ENCODE measurements around the gene IL5RA. TPM values are rescaled to one million over a fixed set of nuclear protein-coding genes. Genes with fewer than 3 reads are reported as not detected.

IL5RA gene
- total RNA-seq, 5 donors from 2014 or later (not counting 1 experiment from before 2014, with no cell fraction given) = 0.43 to 5.0 (median 0.73) TPM

DNA sequence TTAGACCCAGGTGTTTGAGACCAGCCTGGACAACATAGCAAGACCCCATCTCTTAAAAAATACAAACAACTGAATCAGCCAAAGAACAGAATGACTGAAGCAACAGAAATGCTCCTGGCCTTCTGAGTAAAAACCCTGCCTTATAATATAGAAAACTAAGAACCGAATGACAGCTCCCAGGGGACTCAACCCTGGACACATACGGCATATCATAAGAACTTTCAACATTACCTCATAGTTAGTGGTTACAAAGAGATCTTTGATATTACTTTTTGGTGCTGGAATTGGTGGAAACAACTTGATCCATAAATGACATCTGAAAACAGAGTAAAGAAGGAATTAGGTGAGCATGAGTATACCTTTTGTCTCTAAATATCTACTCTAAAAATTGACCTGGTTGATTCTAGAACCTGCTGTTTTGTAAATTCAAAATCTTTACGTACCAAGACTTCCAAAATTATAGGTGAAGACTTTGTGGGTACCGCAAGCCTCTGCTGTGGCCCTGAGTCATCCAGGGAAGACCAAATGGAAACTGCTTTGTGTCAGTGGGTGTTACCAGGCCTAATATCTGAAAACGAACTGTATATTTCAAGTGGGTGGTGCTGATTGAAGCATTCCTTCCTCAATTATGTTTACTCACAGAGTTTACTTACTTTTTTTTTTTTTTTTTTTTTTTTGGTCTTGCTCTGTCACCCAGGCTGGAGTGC, 35.5 kb downstream of the IL5RA start:
- Mint-ChIP-seq H3K27ac (no peak overlapping the region), H3K4me1 (no peaks in the 10 kb centered on the region), H3K4me3 (no peak overlapping the region), H3K36me3 (no peaks in the 10 kb centered on the region), H3K9me3 (no peaks in the 10 kb centered on the region), H3K27me3 (peaks cover 0 to 2% of the 10 kb centered on the region in 2 donors)
- no peaks in the 10 kb centered on the region for H3K9me3 ChIP-seq
- POLR2A ChIA-PET = no interaction called here
- no peak overlapping the region for H3K4me3 ChIP-seq (ENCODE audit: control insufficient read depth in 1 of 2, extremely low read depth in 1 of 2, low read length in 1 of 2)
- no peak for ATAC-seq (replicated peaks in 1 of 4)
- no CpG with 5 or more reads among the region's 5 CpGs for WGBS (ENCODE audit: insufficient coverage)
- no peaks in the 10 kb centered on the region for H3K36me3 ChIP-seq (ENCODE audit: control insufficient read depth in 2 of 2, extremely low read depth in 1 of 2, insufficient read depth in 1 of 2, low read length in 1 of 2)
- no peaks in the 10 kb centered on the region for H3K4me1 ChIP-seq (ENCODE audit: control insufficient read depth in 1 of 2, extremely low read depth in 1 of 2, insufficient read depth in 2 of 2, low read length in 2 of 2)
- DNase-seq = no peak
- no peak overlapping the region for H3K27ac ChIP-seq (ENCODE audit: low read length)
- H3K27me3 ChIP-seq (replicated peaks in 1 of 2; ENCODE audit: control insufficient read depth in 2 of 2, extremely low read depth in 1 of 2, insufficient read depth in 2 of 2, low read length in 1 of 2) = peaks cover 0 to 2% of the 10 kb centered on the region in 2 experiments
- CTCF ChIA-PET = no interaction called here

DNA sequence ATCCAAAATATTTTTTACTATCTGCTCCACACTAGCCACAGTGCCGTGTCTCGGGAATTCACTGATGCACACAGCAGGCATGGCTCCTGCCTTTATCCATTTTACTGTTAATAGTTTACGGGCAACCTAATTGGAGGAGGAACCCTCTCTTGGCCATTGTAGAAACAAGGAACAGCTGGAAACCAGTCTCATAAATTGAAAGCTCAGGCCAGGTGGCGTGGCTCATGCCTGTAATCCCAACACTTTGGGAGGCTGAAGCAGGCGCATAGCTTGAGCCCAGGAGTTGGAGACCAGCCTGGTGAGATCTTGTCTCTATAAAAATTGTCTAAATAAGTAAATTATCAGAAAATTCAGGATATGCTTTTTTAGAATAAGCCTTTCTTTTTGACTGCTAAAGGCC, 39.0 kb downstream of the IL5RA start:
- no peaks in the 10 kb centered on the region for H3K4me1 Mint-ChIP-seq
- ATAC-seq (replicated peaks in 1 of 4) (no peak), DNase-seq (no peak)
- no peaks in the 10 kb centered on the region for H3K36me3 Mint-ChIP-seq
- H3K27ac ChIP-seq (ENCODE audit: low read length) = no peak overlapping the region
- H3K27me3 Mint-ChIP-seq = no peaks in the 10 kb centered on the region
- peaks cover 0 to 4% of the 10 kb centered on the region in 2 experiments for H3K27me3 ChIP-seq (replicated peaks in 1 of 2; ENCODE audit: control insufficient read depth in 2 of 2, extremely low read depth in 1 of 2, insufficient read depth in 2 of 2, low read length in 1 of 2)
- no peak overlapping the region for H3K4me3 ChIP-seq (ENCODE audit: control insufficient read depth in 1 of 2, extremely low read depth in 1 of 2, low read length in 1 of 2)
- POLR2A ChIA-PET = no interaction called here
- CTCF ChIA-PET = no interaction called here
- 97% methylated on average over 5 of the region's 5 CpGs for WGBS (ENCODE audit: insufficient coverage)
- no peak overlapping the region for H3K27ac Mint-ChIP-seq
- no peaks in the 10 kb centered on the region for H3K36me3 ChIP-seq (ENCODE audit: control insufficient read depth in 2 of 2, extremely low read depth in 1 of 2, insufficient read depth in 1 of 2, low read length in 1 of 2)
- H3K9me3 ChIP-seq = no peaks in the 10 kb centered on the region
- no peak overlapping the region for H3K4me3 Mint-ChIP-seq
- H3K4me1 ChIP-seq (ENCODE audit: control insufficient read depth in 1 of 2, extremely low read depth in 1 of 2, insufficient read depth in 2 of 2, low read length in 2 of 2) = no peaks in the 10 kb centered on the region
- H3K9me3 Mint-ChIP-seq = no peaks in the 10 kb centered on the region

DNA sequence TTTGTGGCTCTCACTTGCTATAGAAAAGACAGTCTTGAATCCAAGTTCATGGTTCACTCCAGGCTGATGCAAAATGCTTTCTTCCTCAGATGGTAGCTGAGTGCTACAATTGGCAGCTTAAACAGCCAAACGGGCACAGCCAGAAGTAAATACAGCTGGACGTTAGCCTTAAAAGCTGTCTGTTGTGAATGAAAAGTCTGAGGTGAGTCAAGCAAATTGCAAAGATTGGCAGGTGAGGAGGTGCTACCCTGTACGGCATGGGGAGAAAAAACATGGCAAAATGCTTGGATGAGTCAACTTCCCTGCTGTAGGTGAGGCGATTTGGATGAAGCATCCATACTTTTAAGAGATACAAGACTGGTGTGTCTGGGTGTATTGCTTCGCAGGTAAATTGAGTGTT, 40.5 kb downstream of the IL5RA start:
- Mint-ChIP-seq H3K27ac (no peak overlapping the region), H3K27me3 (no peaks in the 10 kb centered on the region), H3K4me1 (no peaks in the 10 kb centered on the region), H3K36me3 (no peaks in the 10 kb centered on the region), H3K4me3 (no peak overlapping the region), H3K9me3 (no peaks in the 10 kb centered on the region)
- H3K4me3 ChIP-seq (ENCODE audit: control insufficient read depth in 1 of 2, extremely low read depth in 1 of 2, low read length in 1 of 2) = no peak overlapping the region
- no peaks in the 10 kb centered on the region for H3K36me3 ChIP-seq (ENCODE audit: control insufficient read depth in 2 of 2, extremely low read depth in 1 of 2, insufficient read depth in 1 of 2, low read length in 1 of 2)
- DNase-seq = no peak
- H3K27ac ChIP-seq (ENCODE audit: low read length) = no peak overlapping the region
- no peak for ATAC-seq (replicated peaks in 1 of 4)
- 82% methylated on average over 3 of the region's 5 CpGs for WGBS (ENCODE audit: insufficient coverage)
- POLR2A ChIA-PET = interaction anchor here in 1 of 2 donors (0.6 kb wide), 1 partner anchor 8 kb away, joined by 6 read pairs; no protein-coding TSS in a partner anchor
- no peaks in the 10 kb centered on the region for H3K4me1 ChIP-seq (ENCODE audit: control insufficient read depth in 1 of 2, extremely low read depth in 1 of 2, insufficient read depth in 2 of 2, low read length in 2 of 2)
- CTCF ChIA-PET = interaction anchor here in 1 of 2 donors (0.6 kb wide), 1 partner anchor 262 kb away, joined by 3 read pairs; no protein-coding TSS in a partner anchor
- no peaks in the 10 kb centered on the region for H3K9me3 ChIP-seq
- H3K27me3 ChIP-seq (replicated peaks in 1 of 2; ENCODE audit: control insufficient read depth in 2 of 2, extremely low read depth in 1 of 2, insufficient read depth in 2 of 2, low read length in 1 of 2) = peaks cover 0 to 4% of the 10 kb centered on the region in 2 experiments

DNA sequence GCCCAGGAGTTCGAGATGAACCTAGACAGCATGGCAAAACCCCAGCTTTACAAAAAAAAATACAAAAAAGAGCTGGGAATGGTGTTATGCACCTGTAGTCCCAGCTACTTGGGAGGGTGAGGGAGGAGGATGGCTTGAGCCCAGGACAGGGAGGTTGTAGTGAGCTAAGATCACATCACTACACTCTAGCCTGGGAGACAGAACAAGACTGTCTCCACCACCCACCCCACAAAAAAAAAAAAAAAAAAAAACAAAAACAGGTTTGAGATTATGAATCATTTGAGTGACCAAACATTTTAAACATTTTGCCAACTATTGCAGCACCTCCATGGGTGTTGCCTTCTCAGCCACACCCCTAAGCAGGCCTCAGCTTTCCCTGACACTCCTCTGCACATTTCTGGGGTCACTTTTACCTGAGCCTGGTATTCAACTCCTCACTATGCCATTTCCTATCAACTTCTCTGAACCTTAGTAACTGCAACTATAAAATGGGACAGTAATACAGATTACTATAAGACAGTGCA, 41.8 kb downstream of the IL5RA start:
- H3K27me3 Mint-ChIP-seq = no peaks in the 10 kb centered on the region
- Histone ChIP-seq H3K27me3 (replicated peaks in 1 of 2; ENCODE audit: control insufficient read depth in 2 of 2, extremely low read depth in 1 of 2, insufficient read depth in 2 of 2, low read length in 1 of 2) (peaks cover 0 to 4% of the 10 kb centered on the region in 2 experiments), H3K36me3 (ENCODE audit: control insufficient read depth in 2 of 2, extremely low read depth in 1 of 2, insufficient read depth in 1 of 2, low read length in 1 of 2) (no peaks in the 10 kb centered on the region), H3K4me1 (ENCODE audit: control insufficient read depth in 1 of 2, extremely low read depth in 1 of 2, insufficient read depth in 2 of 2, low read length in 2 of 2) (no peaks in the 10 kb centered on the region), H3K27ac (ENCODE audit: low read length) (no peak overlapping the region), H3K4me3 (ENCODE audit: control insufficient read depth in 1 of 2, extremely low read depth in 1 of 2, low read length in 1 of 2) (no peak overlapping the region), H3K9me3 (no peaks in the 10 kb centered on the region)
- H3K9me3 Mint-ChIP-seq = no peaks in the 10 kb centered on the region
- no peaks in the 10 kb centered on the region for H3K4me1 Mint-ChIP-seq
- CTCF ChIA-PET = interaction anchor here in 1 of 2 donors (0.7 kb wide), 1 partner anchor 522 kb away, joined by 13 read pairs; no protein-coding TSS in a partner anchor
- no peak overlapping the region for H3K27ac Mint-ChIP-seq
- DNase-seq = no peak
- no peak overlapping the region for H3K4me3 Mint-ChIP-seq
- ATAC-seq (replicated peaks in 1 of 4) = no peak
- 100% methylated on average over 1 of the region's 1 CpG for WGBS (ENCODE audit: insufficient coverage)
- POLR2A ChIA-PET = no interaction called here
- H3K36me3 Mint-ChIP-seq = no peaks in the 10 kb centered on the region

DNA sequence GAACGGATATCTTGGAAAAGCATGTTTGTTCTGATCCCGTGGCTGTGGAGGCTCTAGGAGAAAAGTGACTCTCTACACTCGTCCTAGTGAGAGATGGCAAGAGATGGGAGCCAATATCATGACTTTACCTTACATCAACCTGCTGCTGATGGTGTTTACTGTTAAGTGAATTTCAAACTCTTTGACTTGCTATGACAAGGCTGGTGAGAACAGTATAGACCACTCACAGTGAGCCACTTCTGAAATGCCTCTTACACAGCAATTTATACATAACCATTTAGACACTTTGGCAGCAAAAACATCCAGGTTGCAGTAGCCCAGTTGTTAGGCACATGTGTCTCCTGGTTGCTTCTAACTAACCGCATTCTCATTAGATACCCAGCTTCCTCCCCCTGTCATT, 43.3 kb downstream of the IL5RA start:
- no peaks in the 10 kb centered on the region for H3K9me3 Mint-ChIP-seq
- no peaks in the 10 kb centered on the region for H3K4me1 Mint-ChIP-seq
- no CpG with 5 or more reads among the region's 4 CpGs for WGBS (ENCODE audit: insufficient coverage)
- H3K4me3 Mint-ChIP-seq = no peak overlapping the region
- no peaks in the 10 kb centered on the region for H3K36me3 Mint-ChIP-seq
- Histone ChIP-seq H3K4me3 (ENCODE audit: control insufficient read depth in 1 of 2, extremely low read depth in 1 of 2, low read length in 1 of 2) (no peak overlapping the region), H3K36me3 (ENCODE audit: control insufficient read depth in 2 of 2, extremely low read depth in 1 of 2, insufficient read depth in 1 of 2, low read length in 1 of 2) (no peaks in the 10 kb centered on the region), H3K27ac (ENCODE audit: low read length) (no peak overlapping the region), H3K4me1 (ENCODE audit: control insufficient read depth in 1 of 2, extremely low read depth in 1 of 2, insufficient read depth in 2 of 2, low read length in 2 of 2) (no peaks in the 10 kb centered on the region), H3K9me3 (no peaks in the 10 kb centered on the region), H3K27me3 (replicated peaks in 1 of 2; ENCODE audit: control insufficient read depth in 2 of 2, extremely low read depth in 1 of 2, insufficient read depth in 2 of 2, low read length in 1 of 2) (peaks cover 0 to 3% of the 10 kb centered on the region in 2 experiments)
- no peak for ATAC-seq (replicated peaks in 1 of 4)
- H3K27ac Mint-ChIP-seq = no peak overlapping the region
- CTCF ChIA-PET = no interaction called here
- POLR2A ChIA-PET = interaction anchor here in 1 of 2 donors (0.5 kb wide), 1 partner anchor 69 kb away, joined by 4 read pairs; no protein-coding TSS in a partner anchor
- H3K27me3 Mint-ChIP-seq = no peaks in the 10 kb centered on the region
- DNase-seq = no peak

DNA sequence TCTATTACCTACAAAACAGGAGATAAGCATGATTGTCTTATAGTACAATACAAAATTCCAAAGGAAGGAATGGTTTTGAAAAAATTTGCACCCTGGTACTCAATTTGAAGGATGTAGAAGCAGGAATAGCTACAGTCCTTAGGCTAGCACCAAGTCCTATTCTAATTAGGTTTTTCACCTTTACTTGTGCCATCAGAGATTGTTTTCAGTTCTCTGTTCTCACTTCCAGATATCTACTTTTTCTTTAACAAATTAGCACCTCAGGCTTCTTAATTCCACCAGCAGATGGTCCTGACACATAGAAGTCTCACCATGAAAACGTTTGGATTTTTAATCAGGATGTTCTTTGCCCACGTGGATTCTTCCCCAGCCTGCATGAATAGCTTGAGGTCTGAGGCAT, 43.8 kb downstream of the IL5RA start:
- no peaks in the 10 kb centered on the region for H3K27me3 Mint-ChIP-seq
- H3K9me3 Mint-ChIP-seq = no peaks in the 10 kb centered on the region
- H3K4me3 Mint-ChIP-seq = no peak overlapping the region
- WGBS (ENCODE audit: insufficient coverage) = 71% methylated on average over 1 of the region's 2 CpGs
- DNase-seq (no peak), ATAC-seq (replicated peaks in 1 of 4) (no peak)
- Histone ChIP-seq H3K4me3 (ENCODE audit: control insufficient read depth in 1 of 2, extremely low read depth in 1 of 2, low read length in 1 of 2) (no peak overlapping the region), H3K9me3 (no peaks in the 10 kb centered on the region), H3K4me1 (ENCODE audit: control insufficient read depth in 1 of 2, extremely low read depth in 1 of 2, insufficient read depth in 2 of 2, low read length in 2 of 2) (no peaks in the 10 kb centered on the region), H3K27me3 (replicated peaks in 1 of 2; ENCODE audit: control insufficient read depth in 2 of 2, extremely low read depth in 1 of 2, insufficient read depth in 2 of 2, low read length in 1 of 2) (peaks cover 0 to 2% of the 10 kb centered on the region in 2 experiments), H3K36me3 (ENCODE audit: control insufficient read depth in 2 of 2, extremely low read depth in 1 of 2, insufficient read depth in 1 of 2, low read length in 1 of 2) (no peaks in the 10 kb centered on the region), H3K27ac (ENCODE audit: low read length) (no peak overlapping the region)
- no peaks in the 10 kb centered on the region for H3K4me1 Mint-ChIP-seq
- H3K27ac Mint-ChIP-seq = no peak overlapping the region
- ChIA-PET CTCF (no interaction called here), POLR2A (interaction anchor here in 1 of 2 donors (0.5 kb wide), 1 partner anchor 70 kb away, joined by 4 read pairs; no protein-coding TSS in a partner anchor)
- H3K36me3 Mint-ChIP-seq = no peaks in the 10 kb centered on the region
